Astrocyte (in vitro differentiated cells and primary cell): ENCODE measurements around the gene RECK. TPM values are rescaled to one million over a fixed set of nuclear protein-coding genes. Genes with fewer than 3 reads are reported as not detected.
A peak's percentile ranks its signal among the peaks of the same experiment; 100 is the strongest.

Source experiments
- DNase-seq: peaks from one replicate; pipeline ENCODE4 v3.0.0-alpha.2; 2010; ENCODE audit warnings: low read depth
- FAIRE-seq: peaks from 2 replicates; lab custom pipeline; 2011; peaks lifted over from hg19 to GRCh38; lab: Jason Lieb, UNC
- H2AFZ ChIP-seq: 2 replicates; pipeline ENCODE4 v1.6.0; 2012; ENCODE audit warnings: low read depth, low read length, inconsistent platforms
- H3K27ac ChIP-seq: 2 replicates; pipeline ENCODE4 v1.5.1; 2011; ENCODE audit warnings: low read depth, low read length, inconsistent platforms
- H3K27me3 ChIP-seq: 2 replicates; pipeline ENCODE4 v1.6.0; 2011; ENCODE audit warnings: low read length, inconsistent platforms; ENCODE audit not compliant: insufficient read depth
- H3K36me3 ChIP-seq: 2 replicates; pipeline ENCODE4 v1.5.1; 2011; ENCODE audit warnings: low read length, inconsistent platforms; ENCODE audit not compliant: insufficient read depth
- H3K4me1 ChIP-seq: 2 replicates; pipeline ENCODE4 v1.5.1; 2011; ENCODE audit warnings: low read length, inconsistent platforms; ENCODE audit not compliant: insufficient read depth
- H3K4me2 ChIP-seq: 2 replicates; pipeline ENCODE4 v1.6.0; 2012; ENCODE audit warnings: low read length, inconsistent platforms
- H3K4me3 ChIP-seq: 2 replicates; pipeline ENCODE4 v1.5.1; 2011; ENCODE audit warnings: low read depth, mild to moderate bottlenecking, low read length, inconsistent platforms; ENCODE audit not compliant: insufficient read depth
- H3K79me2 ChIP-seq: 2 replicates; pipeline ENCODE4 v1.6.0; 2012; ENCODE audit warnings: mild to moderate bottlenecking, low read length, inconsistent platforms; ENCODE audit not compliant: insufficient read depth
- H3K9ac ChIP-seq: 2 replicates; pipeline ENCODE4 v1.6.0; 2012; ENCODE audit warnings: mild to moderate bottlenecking, low read length, inconsistent platforms
- H3K9me3 ChIP-seq: 2 replicates; pipeline ENCODE4 v1.5.1; 2012; ENCODE audit warnings: low read depth, mild to moderate bottlenecking, low read length, inconsistent platforms; ENCODE audit not compliant: insufficient read depth
- H4K20me1 ChIP-seq: 2 replicates; pipeline ENCODE4 v1.6.0; 2012; ENCODE audit warnings: low read length, inconsistent platforms; ENCODE audit not compliant: insufficient read depth
- H3K27ac Mint-ChIP-seq: one replicate; pipeline ENCODE4 v1.8.0; 2021; ENCODE audit warnings: mild to moderate bottlenecking, mixed read lengths; ENCODE audit not compliant: unreplicated experiment
- H3K27me3 Mint-ChIP-seq: one replicate; pipeline ENCODE4 v1.8.0; 2021; ENCODE audit warnings: low read depth, mixed read lengths; ENCODE audit not compliant: unreplicated experiment
- H3K36me3 Mint-ChIP-seq: one replicate; pipeline ENCODE4 v1.8.0; 2021; ENCODE audit warnings: low read depth, mixed read lengths; ENCODE audit not compliant: unreplicated experiment
- H3K4me1 Mint-ChIP-seq: one replicate; pipeline ENCODE4 v1.8.0; 2021; ENCODE audit warnings: low read depth, mixed read lengths; ENCODE audit not compliant: unreplicated experiment
- H3K4me3 Mint-ChIP-seq: one replicate; pipeline ENCODE4 v1.8.0; 2021; ENCODE audit warnings: mild to moderate bottlenecking, moderate library complexity, mixed read lengths; ENCODE audit not compliant: unreplicated experiment
- H3K9me3 Mint-ChIP-seq: one replicate; pipeline ENCODE4 v1.8.0; 2021; ENCODE audit warnings: mild to moderate bottlenecking, mixed read lengths; ENCODE audit not compliant: unreplicated experiment
- CTCF ChIP-seq: IDR thresholded peaks from 2 replicates; pipeline ENCODE4 v1.5.1; 2011; ENCODE audit warnings: low read depth, mild to moderate bottlenecking, inconsistent platforms, low read length, moderate library complexity; ENCODE audit not compliant: insufficient read depth
- EZH2 ChIP-seq: IDR thresholded peaks from 2 replicates; pipeline ENCODE4 v1.6.1; 2012; ENCODE audit warnings: mild to moderate bottlenecking, low read length, inconsistent platforms; ENCODE audit not compliant: insufficient read depth
- total RNA-seq: library from RNA; stranded (reverse); gene quantifications from 2 replicates; pipeline ENCODE4 v1.2.1, GENCODE V29; 2021

RECK gene
- total RNA-seq, 1 donor from 2014 or later, result 21.6 TPM

DNA sequence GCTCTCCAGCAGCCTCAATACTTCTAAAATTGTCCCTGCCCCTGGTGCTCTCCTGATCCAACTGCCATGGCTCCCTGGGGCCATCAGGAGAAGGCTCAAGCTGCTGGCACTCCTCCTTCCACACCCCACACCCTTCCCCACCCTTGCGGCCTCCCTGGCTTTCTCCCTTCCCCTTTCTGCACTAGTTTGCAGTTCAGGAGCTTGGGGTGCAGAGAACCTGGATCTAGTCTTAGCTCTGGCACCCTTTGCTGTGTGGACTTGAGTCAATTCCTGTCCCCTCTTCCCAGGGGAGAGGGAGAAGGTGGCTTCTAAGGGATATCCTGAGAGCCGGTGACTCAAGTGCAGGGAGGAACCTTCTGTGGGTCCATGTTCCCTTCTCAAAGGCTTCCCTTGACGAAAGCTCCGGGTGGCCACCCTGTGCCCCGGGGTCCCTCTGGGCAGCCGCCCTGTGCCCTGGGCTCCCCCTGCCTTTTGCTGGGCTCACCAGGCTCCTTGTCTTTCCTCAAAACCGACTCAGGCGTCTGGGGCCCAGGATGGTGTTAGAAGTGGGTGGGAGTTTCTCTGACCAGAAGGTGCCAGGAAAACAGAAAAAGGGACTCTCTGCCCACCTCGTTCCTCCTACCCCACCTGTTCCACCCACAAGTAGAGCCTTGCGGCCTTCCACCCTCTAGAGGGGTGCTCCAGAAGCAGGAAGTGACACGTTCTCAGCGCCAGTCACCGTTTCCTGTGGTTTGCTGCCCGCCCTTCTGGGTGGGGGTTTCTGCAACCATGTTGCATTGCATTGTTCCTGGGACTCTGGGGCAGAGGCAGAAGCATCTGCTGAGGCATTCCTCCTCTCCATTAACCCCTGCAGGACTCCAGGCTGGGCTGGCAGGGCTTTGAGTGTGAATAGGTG lies 114.8 kb downstream of the RECK start:
- Histone ChIP-seq H3K4me2 (peak overlapping the region; percentile 67), H3K4me1 (peaks cover 53% of the 10 kb centered on the region), H3K27ac (peak overlapping the region; percentile 38), H3K4me3 (no peak overlapping the region), H2AFZ (no peak overlapping the region), H3K36me3 (peaks cover 3% of the 10 kb centered on the region), H3K9ac (no peak overlapping the region), H3K79me2 (no peaks in the 10 kb centered on the region), H4K20me1 (peaks cover 12% of the 10 kb centered on the region), H3K27me3 (no peaks in the 10 kb centered on the region), H3K9me3 (peaks cover 3% of the 10 kb centered on the region)
- H3K27me3 Mint-ChIP-seq, result no peaks in the 10 kb centered on the region
- H3K36me3 Mint-ChIP-seq, result peaks cover 24% of the 10 kb centered on the region
- H3K4me1 Mint-ChIP-seq, result peaks cover 60% of the 10 kb centered on the region
- FAIRE-seq (no peak), DNase-seq (peak; percentile 75)
- H3K27ac Mint-ChIP-seq, result peak overlapping the region; percentile 93
- TF ChIP-seq CTCF, result no peak
- peaks cover 6% of the 10 kb centered on the region for H3K9me3 Mint-ChIP-seq
- H3K4me3 Mint-ChIP-seq, result peak overlapping the region; percentile 31

GRCh38 chr9:36152741-36153438 lies 116.2 kb downstream of the RECK start:
- H3K9me3 ChIP-seq, result peaks cover 4% of the 10 kb centered on the region
- H4K20me1 ChIP-seq, result peaks cover 5% of the 10 kb centered on the region
- DNase-seq, result no peak
- H3K4me1 Mint-ChIP-seq, result peaks cover 49% of the 10 kb centered on the region
- peaks cover 26% of the 10 kb centered on the region for H3K36me3 Mint-ChIP-seq
- no peak overlapping the region for H3K4me3 Mint-ChIP-seq
- no peaks in the 10 kb centered on the region for H3K27me3 Mint-ChIP-seq
- peaks cover 4% of the 10 kb centered on the region for H3K9me3 Mint-ChIP-seq
- no peak overlapping the region for H3K27ac ChIP-seq
- peaks cover 53% of the 10 kb centered on the region for H3K4me1 ChIP-seq
- H3K4me3 ChIP-seq, result no peak overlapping the region
- FAIRE-seq, result no peak
- no peak overlapping the region for H3K9ac ChIP-seq
- H3K4me2 ChIP-seq, result no peak overlapping the region
- H3K27ac Mint-ChIP-seq, result no peak overlapping the region
- no peaks in the 10 kb centered on the region for H3K79me2 ChIP-seq
- TF ChIP-seq EZH2 (no peak), CTCF (no peak)
- peaks cover 4% of the 10 kb centered on the region for H3K36me3 ChIP-seq
- H3K27me3 ChIP-seq, result no peaks in the 10 kb centered on the region
- no peak overlapping the region for H2AFZ ChIP-seq
